Measurements from ENCODE around the gene PLP1.
"Not testable (repeated sequence)": the region's sequence is repeated elsewhere in the genome, so short reads cannot be mapped to it uniquely, and the experiment has no call there.

Gene PLP1

GRCh38 chrX:103805860-103806259 is 29.2 kb downstream of the PLP1 start:
- no peak for DNase-seq (ENCODE audit: low read depth)
- no peak for TF ChIP-seq CTCF (conservative IDR thresholded peaks at IDR 0.05; ENCODE audit: low read depth, low read length)
- no peak overlapping the region for H3K4me3 ChIP-seq (ENCODE audit: low read depth, low read length)

GRCh38 chrX:103806862-103807474 is 30.3 kb downstream of the PLP1 start:
- no peak overlapping the region for H3K4me3 ChIP-seq (ENCODE audit: low read depth, low read length)
- no peak for DNase-seq (ENCODE audit: low read depth)
- no peak for TF ChIP-seq CTCF (conservative IDR thresholded peaks at IDR 0.05; ENCODE audit: low read depth, low read length)

GRCh38 chrX:103811858-103812257 is 35.2 kb downstream of the PLP1 start:
- DNase-seq (ENCODE audit: low read depth) = no peak
- no peak overlapping the region for H3K4me3 ChIP-seq (ENCODE audit: low read depth, low read length)
- no peak for TF ChIP-seq CTCF (conservative IDR thresholded peaks at IDR 0.05; ENCODE audit: low read depth, low read length)

DNA sequence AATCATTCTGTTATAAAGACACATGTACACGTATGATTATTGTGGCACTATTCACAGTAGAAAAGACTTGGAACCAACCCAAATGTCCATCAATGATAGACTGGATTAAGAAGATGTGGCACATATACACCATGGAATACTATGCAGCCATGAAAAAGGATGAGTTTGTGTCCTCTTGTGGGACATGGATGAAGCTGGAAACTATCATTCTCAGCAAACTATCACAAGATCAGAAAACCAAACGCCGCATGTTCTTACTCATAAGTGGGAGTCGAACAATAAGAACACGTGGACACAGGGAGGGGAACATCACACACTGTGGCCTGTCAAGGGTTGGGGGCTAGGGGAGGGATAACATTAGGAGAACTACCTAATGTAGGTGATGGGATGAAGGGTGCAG is 40.5 kb downstream of the PLP1 start:
- not testable (repeated sequence) for H3K4me3 ChIP-seq (ENCODE audit: low read depth, low read length); DNase-seq (ENCODE audit: low read depth)

DNA sequence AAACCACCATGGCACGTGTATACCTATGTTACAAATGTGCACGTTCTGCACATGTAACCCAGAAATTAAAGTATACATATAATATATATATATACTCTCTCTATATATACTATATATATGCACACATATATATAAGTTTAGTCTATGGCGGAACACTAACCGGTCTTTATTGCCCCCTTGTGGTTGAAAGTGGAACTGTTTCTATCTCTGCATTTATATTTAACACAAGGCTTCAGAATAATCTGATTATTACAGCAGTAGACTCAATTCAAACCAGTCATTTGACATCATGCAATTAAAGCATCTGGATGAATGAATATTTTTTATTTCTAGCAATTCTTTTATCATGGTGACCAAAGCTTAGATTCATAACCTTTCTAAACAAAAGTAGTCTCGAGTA is 40.9 kb downstream of the PLP1 start:
- DNase-seq (ENCODE audit: low read depth) = peak; percentile 56
- no peak overlapping the region for H3K4me3 ChIP-seq (ENCODE audit: low read depth, low read length)
- TF ChIP-seq CTCF (conservative IDR thresholded peaks at IDR 0.05; ENCODE audit: low read depth, low read length) = peak; percentile 51

DNA sequence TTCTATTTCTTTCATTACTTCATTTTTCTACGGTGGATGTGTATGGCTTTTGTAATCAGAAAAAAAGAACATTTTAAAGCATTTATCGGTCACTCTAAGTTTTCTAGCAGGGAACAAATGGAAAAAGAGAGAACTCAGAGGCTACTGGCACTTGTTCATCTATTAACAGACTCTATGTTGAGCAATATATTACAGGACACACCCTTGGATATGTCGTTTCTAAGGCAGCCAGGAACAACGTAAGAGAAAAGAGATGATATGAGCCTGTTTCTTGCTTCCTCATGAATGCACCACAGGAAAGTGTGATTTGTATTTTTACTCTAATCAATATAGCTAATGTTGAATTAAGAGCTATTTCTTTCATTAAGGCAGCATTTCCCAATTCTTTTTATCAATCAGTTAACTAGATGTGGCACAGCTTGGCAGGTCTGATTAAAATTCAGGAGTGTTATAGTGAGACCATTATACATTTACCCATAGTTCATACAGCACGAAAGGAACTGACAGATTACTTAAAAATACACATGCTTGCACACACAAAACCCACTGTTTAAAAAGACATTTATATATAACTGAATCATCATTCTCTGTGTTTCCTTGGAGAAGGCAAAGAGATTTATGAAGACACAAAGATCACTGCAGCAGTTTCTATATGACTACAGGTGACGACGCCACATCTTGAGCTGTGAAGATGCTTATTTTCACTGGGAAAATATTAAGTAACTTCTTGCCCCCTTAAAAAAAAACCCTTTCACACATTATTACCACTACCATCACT is 42.4 kb downstream of the PLP1 start:
- no peak for TF ChIP-seq CTCF (conservative IDR thresholded peaks at IDR 0.05; ENCODE audit: low read depth, low read length)
- H3K4me3 ChIP-seq (ENCODE audit: low read depth, low read length) = no peak overlapping the region
- DNase-seq (ENCODE audit: low read depth) = peak; percentile 10

DNA sequence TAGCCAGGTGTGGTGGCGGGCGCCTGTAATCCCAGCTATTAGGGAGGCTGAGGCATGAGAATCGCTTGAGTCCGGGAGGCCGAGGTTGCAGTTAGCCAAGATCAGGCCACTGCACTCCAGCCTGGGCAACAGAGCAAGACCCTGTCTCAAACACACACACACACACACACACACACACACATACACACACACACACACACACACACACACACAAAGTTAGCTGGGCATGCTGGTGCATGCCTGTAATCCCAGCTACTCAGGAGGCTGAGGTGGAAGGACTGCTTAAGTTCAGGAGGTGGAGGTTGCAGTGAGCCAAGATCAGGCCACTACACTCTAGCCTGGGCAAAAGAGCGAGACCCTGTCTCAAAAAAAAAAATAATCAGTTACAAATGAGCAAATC is 44.2 kb downstream of the PLP1 start:
- not testable (repeated sequence) for DNase-seq (ENCODE audit: low read depth); H3K4me3 ChIP-seq (ENCODE audit: low read depth, low read length)

DNA sequence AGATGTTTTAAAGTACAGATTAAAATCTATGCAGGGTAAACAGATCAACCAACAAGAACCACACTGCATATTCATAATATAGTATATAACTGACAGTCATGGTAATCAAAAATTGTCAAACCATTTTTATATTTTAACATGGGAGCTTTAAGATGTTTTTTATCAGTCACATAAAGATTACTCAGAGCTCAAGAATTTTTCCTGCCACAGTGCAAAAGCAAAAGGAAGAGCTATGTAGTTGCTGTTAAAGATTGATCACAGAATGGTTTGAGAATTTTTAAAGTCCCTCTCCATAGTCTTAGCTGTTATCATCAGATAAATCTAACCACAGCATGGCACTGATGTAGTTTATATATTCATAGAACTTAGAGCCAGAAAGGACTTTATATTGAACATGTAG is 47.0 kb downstream of the PLP1 start:
- no peak overlapping the region for H3K4me3 ChIP-seq (ENCODE audit: low read depth, low read length)
- no peak for TF ChIP-seq CTCF (conservative IDR thresholded peaks at IDR 0.05; ENCODE audit: low read depth, low read length)
- DNase-seq (ENCODE audit: low read depth) = peak; percentile 34
